Measurements from ENCODE around the gene MYLIP.
"Not testable (repeated sequence)": the region's sequence is repeated elsewhere in the genome, so short reads cannot be mapped to it uniquely, and the experiment has no call there.

The MYLIP gene

GRCh38 chr6:16165641-16166040, 36.8 kb downstream of the MYLIP start:
- Histone ChIP-seq H3K36me3 (ENCODE audit: insufficient read depth, low read depth, low read length) (no peaks in the 10 kb centered on the region), H3K9me3 (ENCODE audit: insufficient read depth, low read depth, low read length) (no peaks in the 10 kb centered on the region), H3K27ac (ENCODE audit: low read length) (no peak overlapping the region), H3K27me3 (ENCODE audit: insufficient read depth, low read length) (no peaks in the 10 kb centered on the region), H3K9ac (ENCODE audit: low read depth, low read length) (no peak overlapping the region), H3K4me3 (ENCODE audit: low read length) (no peak overlapping the region), H3K4me1 (ENCODE audit: insufficient read depth, low read length) (peaks cover 3% of the 10 kb centered on the region; the same call in 1 of the 2 replicates)

GRCh38 chr6:16166871-16167608, 38.2 kb downstream of the MYLIP start:
- Histone ChIP-seq H3K36me3 (ENCODE audit: insufficient read depth, low read depth, low read length) (no peaks in the 10 kb centered on the region), H3K9ac (ENCODE audit: low read depth, low read length) (no peak overlapping the region), H3K4me3 (ENCODE audit: low read length) (no peak overlapping the region), H3K27me3 (ENCODE audit: insufficient read depth, low read length) (no peaks in the 10 kb centered on the region), H3K9me3 (ENCODE audit: insufficient read depth, low read depth, low read length) (no peaks in the 10 kb centered on the region), H3K27ac (ENCODE audit: low read length) (no peak overlapping the region), H3K4me1 (ENCODE audit: insufficient read depth, low read length) (peaks cover 3% of the 10 kb centered on the region; the same call in 1 of the 2 replicates)

- no peaks in the 10 kb centered on the region for H3K27me3 ChIP-seq (ENCODE audit: insufficient read depth, low read length)
- no peaks in the 10 kb centered on the region for H3K9me3 ChIP-seq (ENCODE audit: insufficient read depth, low read depth, low read length)
- no peak overlapping the region for H3K27ac ChIP-seq (ENCODE audit: low read length)
- no peak overlapping the region for H3K9ac ChIP-seq (ENCODE audit: low read depth, low read length)
- peaks cover 3% of the 10 kb centered on the region; the same call in 1 of the 2 replicates for H3K4me1 ChIP-seq (ENCODE audit: insufficient read depth, low read length)
- no peaks in the 10 kb centered on the region for H3K36me3 ChIP-seq (ENCODE audit: insufficient read depth, low read depth, low read length)
- H3K4me3 ChIP-seq (ENCODE audit: low read length), result no peak overlapping the region
Measured at GRCh38 chr6:16168121-16168520, 39.2 kb downstream of the MYLIP start.

- Histone ChIP-seq H3K9ac (ENCODE audit: low read depth, low read length) (no peak overlapping the region), H3K27ac (ENCODE audit: low read length) (no peak overlapping the region), H3K36me3 (ENCODE audit: insufficient read depth, low read depth, low read length) (no peaks in the 10 kb centered on the region), H3K9me3 (ENCODE audit: insufficient read depth, low read depth, low read length) (no peaks in the 10 kb centered on the region), H3K4me3 (ENCODE audit: low read length) (no peak overlapping the region), H3K27me3 (ENCODE audit: insufficient read depth, low read length) (no peaks in the 10 kb centered on the region), H3K4me1 (ENCODE audit: insufficient read depth, low read length) (peaks cover 3% of the 10 kb centered on the region; the same call in 1 of the 2 replicates)
Measured at GRCh38 chr6:16168858-16169257, 40.0 kb downstream of the MYLIP start.

- no peak overlapping the region for H3K9ac ChIP-seq (ENCODE audit: low read depth, low read length)
- no peaks in the 10 kb centered on the region for H3K36me3 ChIP-seq (ENCODE audit: insufficient read depth, low read depth, low read length)
- no peak overlapping the region for H3K4me3 ChIP-seq (ENCODE audit: low read length)
- H3K27me3 ChIP-seq (ENCODE audit: insufficient read depth, low read length), result no peaks in the 10 kb centered on the region
- H3K4me1 ChIP-seq (ENCODE audit: insufficient read depth, low read length), result peaks cover 10% of the 10 kb centered on the region; the same call in 1 of the 2 replicates
- H3K27ac ChIP-seq (ENCODE audit: low read length), result no peak overlapping the region
- no peaks in the 10 kb centered on the region for H3K9me3 ChIP-seq (ENCODE audit: insufficient read depth, low read depth, low read length)
Measured at GRCh38 chr6:16171400-16171799, 42.5 kb downstream of the MYLIP start.

GRCh38 chr6:16173167-16173940, 44.5 kb downstream of the MYLIP start:
- Histone ChIP-seq H3K4me3 (ENCODE audit: low read length) (no peak overlapping the region), H3K36me3 (ENCODE audit: insufficient read depth, low read depth, low read length) (no peaks in the 10 kb centered on the region), H3K9ac (ENCODE audit: low read depth, low read length) (no peak overlapping the region), H3K9me3 (ENCODE audit: insufficient read depth, low read depth, low read length) (no peaks in the 10 kb centered on the region), H3K4me1 (ENCODE audit: insufficient read depth, low read length) (peaks cover 7% of the 10 kb centered on the region; the same call in 1 of the 2 replicates), H3K27ac (ENCODE audit: low read length) (no peak overlapping the region), H3K27me3 (ENCODE audit: insufficient read depth, low read length) (no peaks in the 10 kb centered on the region)

GRCh38 chr6:16174416-16175078, 45.7 kb downstream of the MYLIP start:
- peaks cover 7% of the 10 kb centered on the region; the same call in 1 of the 2 replicates for H3K4me1 ChIP-seq (ENCODE audit: insufficient read depth, low read length)
- H3K27ac ChIP-seq (ENCODE audit: low read length), result no peak overlapping the region
- no peaks in the 10 kb centered on the region for H3K27me3 ChIP-seq (ENCODE audit: insufficient read depth, low read length)

GRCh38 chr6:16176600-16176999, 47.7 kb downstream of the MYLIP start:
- H3K27me3 ChIP-seq (ENCODE audit: insufficient read depth, low read length); H3K36me3 ChIP-seq (ENCODE audit: insufficient read depth, low read depth, low read length); H3K27ac ChIP-seq (ENCODE audit: low read length); H3K4me1 ChIP-seq (ENCODE audit: insufficient read depth, low read length); H3K9me3 ChIP-seq (ENCODE audit: insufficient read depth, low read depth, low read length); H3K9ac ChIP-seq (ENCODE audit: low read depth, low read length); H3K4me3 ChIP-seq (ENCODE audit: low read length): not testable (repeated sequence)

More at GRCh38 chr6:16174416-16175078, 45.7 kb downstream of the MYLIP start:
- Histone ChIP-seq H3K36me3 (ENCODE audit: insufficient read depth, low read depth, low read length) (no peaks in the 10 kb centered on the region), H3K9ac (ENCODE audit: low read depth, low read length) (no peak overlapping the region), H3K4me3 (ENCODE audit: low read length) (peak overlapping the region; percentile 3; the same call in 1 of the 2 replicates), H3K9me3 (ENCODE audit: insufficient read depth, low read depth, low read length) (no peaks in the 10 kb centered on the region)

GRCh38 chr6:16177881-16178280, 49.0 kb downstream of the MYLIP start:
- Histone ChIP-seq H3K4me3 (ENCODE audit: low read length) (no peak overlapping the region), H3K9ac (ENCODE audit: low read depth, low read length) (no peak overlapping the region), H3K36me3 (ENCODE audit: insufficient read depth, low read depth, low read length) (no peaks in the 10 kb centered on the region), H3K4me1 (ENCODE audit: insufficient read depth, low read length) (peaks cover 7% of the 10 kb centered on the region; the same call in 1 of the 2 replicates), H3K9me3 (ENCODE audit: insufficient read depth, low read depth, low read length) (no peaks in the 10 kb centered on the region), H3K27me3 (ENCODE audit: insufficient read depth, low read length) (no peaks in the 10 kb centered on the region), H3K27ac (ENCODE audit: low read length) (no peak overlapping the region)

GRCh38 chr6:16178351-16178750, 49.5 kb downstream of the MYLIP start:
- Histone ChIP-seq H3K27me3 (ENCODE audit: insufficient read depth, low read length) (no peaks in the 10 kb centered on the region), H3K9ac (ENCODE audit: low read depth, low read length) (no peak overlapping the region), H3K27ac (ENCODE audit: low read length) (no peak overlapping the region), H3K36me3 (ENCODE audit: insufficient read depth, low read depth, low read length) (no peaks in the 10 kb centered on the region), H3K9me3 (ENCODE audit: insufficient read depth, low read depth, low read length) (no peaks in the 10 kb centered on the region), H3K4me1 (ENCODE audit: insufficient read depth, low read length) (peaks cover 7% of the 10 kb centered on the region; the same call in 1 of the 2 replicates), H3K4me3 (ENCODE audit: low read length) (no peak overlapping the region)

- Histone ChIP-seq H3K27ac (ENCODE audit: low read length) (no peak overlapping the region), H3K9ac (ENCODE audit: low read depth, low read length) (no peak overlapping the region), H3K4me3 (ENCODE audit: low read length) (no peak overlapping the region), H3K27me3 (ENCODE audit: insufficient read depth, low read length) (no peaks in the 10 kb centered on the region), H3K36me3 (ENCODE audit: insufficient read depth, low read depth, low read length) (no peaks in the 10 kb centered on the region), H3K4me1 (ENCODE audit: insufficient read depth, low read length) (peaks cover 6% of the 10 kb centered on the region; the same call in 1 of the 2 replicates), H3K9me3 (ENCODE audit: insufficient read depth, low read depth, low read length) (no peaks in the 10 kb centered on the region)
Measured at GRCh38 chr6:16179063-16179462, 50.2 kb downstream of the MYLIP start.

Data from iPS-20b (cell line).